EL (cell line): Measurements from ENCODE around the gene MACROH2A1.

ENCODE experiments used
- DNase-seq: peaks from one replicate; pipeline ENCODE4 v3.0.0-alpha.2; 2016

The MACROH2A1 gene

GRCh38 chr5:135329066-135329912, 69.7 kb downstream of the MACROH2A1 start:
- DNase-seq = no peak

- no peak for DNase-seq
These were observed 70.8 kb downstream of the MACROH2A1 start for GRCh38 chr5:135328128-135328687.

GRCh38 chr5:135327429-135328127, 71.5 kb downstream of the MACROH2A1 start:
- no peak for DNase-seq

GRCh38 chr5:135326296-135327254, 72.5 kb downstream of the MACROH2A1 start:
- DNase-seq = no peak

GRCh38 chr5:135324897-135325650, 74.0 kb downstream of the MACROH2A1 start:
- DNase-seq = no peak

- no peak for DNase-seq
These were observed 74.9 kb downstream of the MACROH2A1 start for GRCh38 chr5:135324160-135324559.

- no peak for DNase-seq
These were observed 75.3 kb downstream of the MACROH2A1 start for GRCh38 chr5:135323701-135324132.

- DNase-seq = no peak
These were observed 75.8 kb downstream of the MACROH2A1 start for GRCh38 chr5:135323227-135323626.

GRCh38 chr5:135322744-135323143, 76.3 kb downstream of the MACROH2A1 start:
- no peak for DNase-seq

- no peak for DNase-seq
These were observed 76.8 kb downstream of the MACROH2A1 start for GRCh38 chr5:135322271-135322670.

GRCh38 chr5:135320718-135321484, 78.1 kb downstream of the MACROH2A1 start:
- no peak for DNase-seq

GRCh38 chr5:135319928-135320606, 79.0 kb downstream of the MACROH2A1 start:
- DNase-seq = no peak

GRCh38 chr5:135319458-135319857, 79.6 kb downstream of the MACROH2A1 start:
- no peak for DNase-seq

GRCh38 chr5:135318924-135319323, 80.1 kb downstream of the MACROH2A1 start:
- no peak for DNase-seq

GRCh38 chr5:135318037-135318436, 81.0 kb downstream of the MACROH2A1 start:
- no peak for DNase-seq

GRCh38 chr5:135317286-135317685, 81.7 kb downstream of the MACROH2A1 start:
- DNase-seq = no peak

- no peak for DNase-seq
These were observed 83.6 kb downstream of the MACROH2A1 start for GRCh38 chr5:135315386-135315785.

GRCh38 chr5:135313946-135314345, 85.1 kb downstream of the MACROH2A1 start:
- no peak for DNase-seq

GRCh38 chr5:135313405-135313804, 85.6 kb downstream of the MACROH2A1 start:
- DNase-seq = no peak

- no peak for DNase-seq
These were observed 86.6 kb downstream of the MACROH2A1 start for GRCh38 chr5:135312255-135312935.
